H1 (cell line): ENCODE measurements around the gene RBFA. TPM values are rescaled to one million over a fixed set of nuclear protein-coding genes. Genes with fewer than 3 reads are reported as not detected.

ENCODE experiments used
- CTCF ChIA-PET: fragments of 300-600 bp; sonication (Branson Sonifier 250); formaldehyde crosslinking; loops from one replicate; lab custom pipeline; 2021; ENCODE audit not compliant: partially characterized antibody; lab: Charles Lee
- POLR2A ChIA-PET: fragments of 300-600 bp; sonication (Branson Sonifier 250); formaldehyde crosslinking; loops from one replicate; lab custom pipeline; 2021; ENCODE audit warnings: inconsistent platforms; ENCODE audit not compliant: partially characterized antibody; lab: Charles Lee
- DNase-seq, 2 experiments: peaks; one replicate each; pipeline versions ENCODE4 v3.0.0 to v3.0.0-alpha.2; 2010 to 2022; ENCODE audit warnings: low spot score in 2 of 2, low read depth in 1 of 2, mixed read lengths in 1 of 2
- FAIRE-seq: peaks from 2 replicates; lab custom pipeline; 2011; peaks lifted over from hg19 to GRCh38; lab: Jason Lieb, UNC
- H2AFZ ChIP-seq: 2 replicates; pipeline ENCODE4 v1.8.1; 2012; ENCODE audit warnings: low read length, inconsistent platforms
- H2AK5ac ChIP-seq: 2 replicates; pipeline ENCODE4 v1.6.1; 2013; ENCODE audit warnings: low read depth, low read length
- H2BK120ac ChIP-seq: replicated peaks from 2 replicates; pipeline ENCODE3; 2013; ENCODE audit warnings: low read depth, low read length, inconsistent platforms
- H2BK12ac ChIP-seq: 2 replicates; pipeline ENCODE4 v1.6.1; 2013; ENCODE audit warnings: low read depth, low read length
- H2BK15ac ChIP-seq: 2 replicates; pipeline ENCODE4 v1.6.1; 2013; ENCODE audit warnings: low read length
- H2BK20ac ChIP-seq: 2 replicates; pipeline ENCODE4 v1.6.1; 2013; ENCODE audit warnings: low read length
- H2BK5ac ChIP-seq: 2 replicates; pipeline ENCODE4 v1.6.1; 2013; ENCODE audit warnings: low read depth, low read length
- H3K14ac ChIP-seq: 2 replicates; pipeline ENCODE4 v1.6.1; 2013; ENCODE audit warnings: inconsistent platforms; ENCODE audit not compliant: insufficient read length
- H3K18ac ChIP-seq: 2 replicates; pipeline ENCODE4 v1.6.1; 2013; ENCODE audit warnings: low read length; ENCODE audit errors: extremely low read depth
- H3K23ac ChIP-seq: 2 replicates; pipeline ENCODE4 v1.6.1; 2013; ENCODE audit warnings: inconsistent platforms; ENCODE audit not compliant: insufficient read length
- H3K23me2 ChIP-seq: 2 replicates; pipeline ENCODE4 v1.6.1; 2013; ENCODE audit warnings: low read depth, low read length
- H3K27ac ChIP-seq: 2 replicates; pipeline ENCODE4 v1.6.1; 2011; ENCODE audit warnings: low read depth, low read length, inconsistent platforms
- H3K27me3 ChIP-seq, 4 experiments: replicated peaks in 1 of 4; 1 replicate in 1 of 4; 2 replicates in 3 of 4; pipeline versions ENCODE4 v1.6.1 to v1.8.1; 2011 to 2013; ENCODE audit warnings: low read length in 3 of 4, mild to moderate bottlenecking in 3 of 4, inconsistent platforms in 2 of 4, mixed read lengths in 2 of 4, moderate library complexity in 1 of 4; ENCODE audit not compliant: control insufficient read depth in 3 of 4, insufficient read depth in 3 of 4; ENCODE audit errors: extremely low read depth in 1 of 4
- H3K36me3 ChIP-seq, 4 experiments: 2 replicates each; pipeline versions ENCODE4 v1.6.1 to v1.8.1; 2011 to 2013; ENCODE audit warnings: mild to moderate bottlenecking in 4 of 4, low read length in 3 of 4, moderate library complexity in 2 of 4, control low read depth in 1 of 4, inconsistent platforms in 1 of 4; ENCODE audit not compliant: insufficient read depth in 4 of 4, control insufficient read depth in 2 of 4
- H3K4ac ChIP-seq: replicated peaks from 2 replicates; pipeline ENCODE3; 2013; ENCODE audit warnings: low read length, low read depth, mixed read lengths, inconsistent platforms; ENCODE audit not compliant: insufficient read length
- H3K4me1 ChIP-seq, 4 experiments: replicated peaks in 1 of 4; 1 replicate in 1 of 4; 2 replicates in 3 of 4; pipeline versions ENCODE4 v1.6.1 to v1.8.1; 2011 to 2013; ENCODE audit warnings: low read length in 3 of 4, inconsistent platforms in 2 of 4, mixed read lengths in 1 of 4; ENCODE audit not compliant: insufficient read depth in 4 of 4, control insufficient read depth in 3 of 4
- H3K4me2 ChIP-seq, 2 experiments: 2 replicates each; pipeline versions ENCODE4 v1.6.1 to v1.8.1; 2011 to 2013; ENCODE audit warnings: low read depth in 2 of 2, low read length in 2 of 2, control low read depth in 1 of 2, inconsistent platforms in 1 of 2, mild to moderate bottlenecking in 1 of 2; ENCODE audit not compliant: insufficient read depth in 1 of 2
- H3K4me3 ChIP-seq, 4 experiments: fragments of 200-600, 300-600 bp in 1 of 4; sonication (generic), shearing (Covaris generic), sonication (Bioruptor Twin) in 1 of 4; 2 replicates each; pipeline versions ENCODE4 v1.5.1 to v1.8.1; 2011 to 2016; ENCODE audit warnings: low read length in 4 of 4, low read depth in 3 of 4, control low read depth in 2 of 4, inconsistent platforms in 2 of 4, mild to moderate bottlenecking in 2 of 4, mixed read lengths in 1 of 4, moderate library complexity in 1 of 4; ENCODE audit not compliant: insufficient read depth in 2 of 4; ENCODE audit errors: extremely low read depth in 1 of 4
- H3K56ac ChIP-seq: replicated peaks from 2 replicates; pipeline ENCODE3; 2013; ENCODE audit warnings: low read depth, mild to moderate bottlenecking, mixed read lengths, low read length, inconsistent platforms; ENCODE audit not compliant: insufficient read length
- H3K79me1 ChIP-seq: 2 replicates; pipeline ENCODE4 v1.6.1; 2013; ENCODE audit warnings: low read depth, low read length, control low read depth
- H3K79me2 ChIP-seq, 2 experiments: 2 replicates each; pipeline versions ENCODE4 v1.6.1 to v1.8.1; 2012 to 2013; ENCODE audit warnings: low read length in 2 of 2, mild to moderate bottlenecking in 2 of 2, inconsistent platforms in 1 of 2; ENCODE audit not compliant: insufficient read depth in 2 of 2, control insufficient read depth in 1 of 2
- H3K9ac ChIP-seq, 4 experiments: replicated peaks in 1 of 4; 1 replicate in 1 of 4; 2 replicates in 3 of 4; pipeline versions ENCODE4 v1.6.1 to v1.8.1; 2011 to 2013; ENCODE audit warnings: low read depth in 3 of 4, low read length in 3 of 4, control low read depth in 2 of 4, mild to moderate bottlenecking in 2 of 4, moderate library complexity in 2 of 4, inconsistent platforms in 1 of 4; ENCODE audit errors: extremely low read depth in 1 of 4
- H3K9me3 ChIP-seq, 2 experiments: 2 replicates each; pipeline versions ENCODE4 v1.6.1 to v1.8.1; 2012 to 2013; ENCODE audit warnings: mild to moderate bottlenecking in 2 of 2, moderate library complexity in 2 of 2, control low read depth in 1 of 2, inconsistent platforms in 1 of 2, low read depth in 1 of 2, low read length in 1 of 2, mixed read lengths in 1 of 2; ENCODE audit not compliant: insufficient read depth in 2 of 2
- H4K20me1 ChIP-seq, 2 experiments: replicated peaks in 1 of 2; 2 replicates each; pipeline versions ENCODE3 to v1.8.1; 2011 to 2013; ENCODE audit warnings: inconsistent platforms in 2 of 2, low read length in 2 of 2, mild to moderate bottlenecking in 1 of 2; ENCODE audit not compliant: insufficient read depth in 2 of 2, control insufficient read depth in 1 of 2
- H4K5ac ChIP-seq: 2 replicates; pipeline ENCODE4 v1.6.1; 2013; ENCODE audit warnings: low read length, low read depth, mixed read lengths, inconsistent platforms; ENCODE audit not compliant: insufficient read length
- H4K8ac ChIP-seq: 2 replicates; pipeline ENCODE4 v1.8.0; 2013; ENCODE audit warnings: mild to moderate bottlenecking, moderate library complexity, low read length, inconsistent platforms; ENCODE audit not compliant: insufficient read depth; ENCODE audit errors: extremely low read depth
- H4K91ac ChIP-seq: replicated peaks from 2 replicates; pipeline ENCODE3; 2013; ENCODE audit warnings: low read length, mixed read lengths, inconsistent platforms; ENCODE audit not compliant: insufficient read length
- ASH2L ChIP-seq: fragments of 200-600, 300-600 bp; sonication (generic); IDR thresholded peaks from one replicate; pipeline ENCODE4 v1.7.1; 2017; ENCODE audit warnings: low read length
- CREB1 ChIP-seq: IDR thresholded peaks from 2 replicates; pipeline ENCODE4 v1.6.1; 2012; ENCODE audit warnings: inconsistent platforms
- JUN ChIP-seq: IDR thresholded peaks from 2 replicates; pipeline ENCODE4 v1.6.1; 2011; ENCODE audit warnings: low read depth, mild to moderate bottlenecking, improper control_type of control experiment, low read length
- KDM4A ChIP-seq: IDR thresholded peaks from one replicate; pipeline ENCODE4 v1.7.1; 2012; ENCODE audit warnings: low read depth, mild to moderate bottlenecking, moderate library complexity, low read length, inconsistent platforms; ENCODE audit not compliant: severe bottlenecking
- POU5F1 ChIP-seq: IDR thresholded peaks from 2 replicates; pipeline ENCODE4 v1.6.1; 2011; ENCODE audit warnings: low read depth, mild to moderate bottlenecking, low read length, moderate library complexity
- RBBP5 ChIP-seq: IDR thresholded peaks from 2 replicates; pipeline ENCODE4 v1.7.1; 2012; ENCODE audit warnings: low read depth, mild to moderate bottlenecking, inconsistent platforms, low read length, moderate library complexity, borderline replicate concordance
- SIN3A ChIP-seq, 2 experiments: IDR thresholded peaks in 1 of 2; conservative IDR thresholded peaks in 1 of 2; 2 replicates each; pipeline ENCODE4 v1.6.1; 2011 to 2012; ENCODE audit warnings: low read length in 2 of 2, improper control_type of control experiment in 1 of 2, low read depth in 1 of 2, mild to moderate bottlenecking in 1 of 2
- TAF7 ChIP-seq: optimal IDR thresholded peaks from 2 replicates; pipeline ENCODE3; 2011; ENCODE audit warnings: low read depth, mild to moderate bottlenecking, inconsistent platforms, low read length, moderate library complexity, borderline replicate concordance
- TEAD4 ChIP-seq: IDR thresholded peaks from 2 replicates; pipeline ENCODE4 v1.6.1; 2012; ENCODE audit warnings: low read depth, low read length, inconsistent platforms, mixed read lengths
- ZNF274 ChIP-seq: IDR thresholded peaks from 2 replicates; pipeline ENCODE4 v1.7.0; 2012; ENCODE audit warnings: low read length, borderline replicate concordance; ENCODE audit errors: extremely low read depth
- WGBS, 2 experiments: shearing (Covaris generic) in 1 of 2; methylation state at CpG; one replicate each; pipeline versions ENCODE4 v1.1.6 to v1.1.7; 2013 to 2015; ENCODE audit warnings: low lambda C conversion rate in 2 of 2, mixed read lengths in 2 of 2, inconsistent platforms in 1 of 2, low coverage in 1 of 2, missing lambda C conversion rate in 1 of 2; ENCODE audit not compliant: insufficient replicate concordance in 2 of 2, insufficient coverage in 1 of 2, insufficient read length in 1 of 2; ENCODE audit errors: extremely low coverage in 1 of 2, missing lambda C conversion rate in 1 of 2; 5-methylcytosine and 5-hydroxymethylcytosine counted together
- polyA plus RNA-seq, 7 experiments: library from polyadenylated mRNA; depleted of rRNA in 3 of 7; stranded (reverse) in 5 of 7; unstranded in 2 of 7; fragments of >200 nt in 5 of 7; fragments of 200-250 nt in 2 of 7; gene quantifications; 1 replicate in 5 of 7; 2 replicates in 1 of 7; 4 replicates in 1 of 7; pipeline versions ENCODE4 v1.2.1 to v1.2.3, GENCODE V29; 2011 to 2013; ENCODE audit warnings: missing spikeins in 2 of 7, mixed read lengths in 2 of 7
- total RNA-seq: library from RNA; stranded (reverse); fragmentation: NEBNext Ultra II Directional; extraction: Animal tissue kit (Norgen Biotek cat#: 25700); gene quantifications from 2 replicates; pipeline ENCODE4 v1.2.1, GENCODE V29; 2021

Gene RBFA
- total and polyA plus RNA-seq, 2 of the 8 experiments (the other 6 are each of a cell fraction or from before 2014, with no cell fraction given): 19.2 to 29.5 TPM

DNA sequence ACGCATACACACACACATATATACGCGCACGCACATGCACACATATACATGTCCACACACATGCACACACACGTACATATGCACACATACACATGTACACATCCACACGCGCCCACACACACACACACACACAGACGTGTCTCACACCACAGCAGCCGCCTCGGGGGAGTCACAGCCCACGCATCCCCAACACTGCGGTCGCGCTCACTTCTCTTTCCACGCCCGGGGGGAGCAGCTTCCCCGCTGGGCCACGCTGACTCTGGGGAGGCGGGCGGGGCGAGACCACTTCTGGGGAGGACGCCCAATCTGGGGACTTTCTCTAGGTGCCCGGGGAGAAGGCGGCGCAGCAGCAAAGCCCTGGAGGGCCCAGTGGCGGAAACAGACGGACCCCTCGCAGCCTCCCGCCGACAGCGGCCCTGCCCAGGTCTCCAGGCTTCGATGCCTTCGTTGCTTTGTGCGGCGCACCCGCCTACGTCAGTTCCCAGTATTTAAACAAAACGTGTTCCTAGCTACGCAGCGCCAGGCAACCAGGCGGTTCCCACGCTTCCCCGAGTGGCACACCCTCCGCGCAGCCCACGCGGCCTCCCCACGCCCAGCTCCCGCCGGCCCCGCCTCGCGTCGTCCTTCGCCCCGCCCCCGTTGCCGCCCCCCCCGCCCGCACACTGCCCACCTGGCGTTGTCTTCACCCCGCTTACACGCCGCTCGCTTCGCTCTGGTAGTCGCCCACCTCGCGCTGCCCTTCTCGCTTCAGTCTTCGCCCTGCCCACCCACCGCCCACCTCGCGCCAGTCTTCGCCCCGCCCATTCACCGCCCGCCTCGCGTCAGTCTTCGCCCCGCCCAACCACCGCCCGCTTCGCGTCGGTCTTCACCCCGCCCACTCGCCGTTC, 810 bp upstream of the RBFA start:
- no peak for FAIRE-seq
- Histone ChIP-seq H2BK12ac (peak overlapping the region; percentile 35; the same call in 1 of the 2 replicates), H3K9ac (peak overlapping the region in 3 of 4 experiments; percentile 49 to 66 (median 61); a peak in 5 of 7 replicates), H3K4me1 (peaks cover 0 to 10% (median 5%) of the 10 kb centered on the region in 4 experiments; a peak in 5 of 7 replicates), H3K18ac (no peak overlapping the region), H2BK5ac (0 out of 2 replicates have a peak overlapping the region, but pooled peaks have one; percentile 66), H4K8ac (no peak overlapping the region), H3K36me3 (peaks cover 0 to 4% (median 1%) of the 10 kb centered on the region in 4 experiments; a peak in 1 of 8 replicates), H3K79me1 (peaks cover 4% of the 10 kb centered on the region), H2AFZ (peak overlapping the region; percentile 84; the same call in 1 of the 2 replicates), H3K4me2 (peak overlapping the region; percentile 82 to 99), H4K20me1 (peaks cover 0 to 10% of the 10 kb centered on the region in 2 experiments), H3K4ac (no peak overlapping the region), H2BK20ac (no peak overlapping the region), H4K91ac (no peak overlapping the region), H3K14ac (no peak overlapping the region), H2BK15ac (0 out of 2 replicates have a peak overlapping the region, but pooled peaks have one; percentile 40), H3K9me3 (no peaks in the 10 kb centered on the region), H4K5ac (no peak overlapping the region), H3K27me3 (no peaks in the 10 kb centered on the region), H3K27ac (no peak overlapping the region; the same call in 1 of the 2 replicates), H3K23ac (no peak overlapping the region), H3K23me2 (peaks cover 9% of the 10 kb centered on the region; the same call in 1 of the 2 replicates), H3K4me3 (peak overlapping the region; percentile 66 to 73 (median 71)), H2AK5ac (no peak overlapping the region), H2BK120ac (no peak overlapping the region), H3K79me2 (peaks cover 0 to 22% of the 10 kb centered on the region in 2 experiments; a peak in 3 of 4 replicates), H3K56ac (no peak overlapping the region)
- WGBS, 2 experiments: 14% methylated on average over 34 of the region's 90 CpGs; no CpG with 5 or more reads in 1 of the 2 experiments
- POLR2A ChIA-PET: interaction anchor here (0.7 to 2.8 kb wide), 5 partner anchors 44 to 80 kb away, joined by 3 to 11 read pairs (median 6); partner anchors contain the start of genes ADNP2 and TXNL4A
- peak; percentile 9 to 79 for DNase-seq
- CTCF ChIA-PET: interaction anchor here (1.0 to 1.4 kb wide), 3 partner anchors 9 to 51 kb away, joined by 3 read pairs; no protein-coding TSS in a partner anchor
- TF ChIP-seq KDM4A (peak; percentile 59), TEAD4 (no peak), JUN (no peak), POU5F1 (no peak), TAF7 (no peak), RBBP5 (no peak), CREB1 (peak; percentile 84), SIN3A (conservative IDR thresholded peaks at IDR 0.05 in 1 of 2, IDR thresholded peaks at IDR 0.05 in 1 of 2; ENCODE audit: low read depth in 1 of 2, low read length in 2 of 2) (0 out of 4 replicates have a peak, but pooled peaks have one; percentile 42 to 67), ZNF274 (no peak), ASH2L (peak; percentile 30)
